ENCODE results near the gene HTR4. TPM values are rescaled to one million over a fixed set of nuclear protein-coding genes. Genes with fewer than 3 reads are reported as not detected.

HTR4 gene
- polyA plus RNA-seq, 1 experiment, result not detected

DNA sequence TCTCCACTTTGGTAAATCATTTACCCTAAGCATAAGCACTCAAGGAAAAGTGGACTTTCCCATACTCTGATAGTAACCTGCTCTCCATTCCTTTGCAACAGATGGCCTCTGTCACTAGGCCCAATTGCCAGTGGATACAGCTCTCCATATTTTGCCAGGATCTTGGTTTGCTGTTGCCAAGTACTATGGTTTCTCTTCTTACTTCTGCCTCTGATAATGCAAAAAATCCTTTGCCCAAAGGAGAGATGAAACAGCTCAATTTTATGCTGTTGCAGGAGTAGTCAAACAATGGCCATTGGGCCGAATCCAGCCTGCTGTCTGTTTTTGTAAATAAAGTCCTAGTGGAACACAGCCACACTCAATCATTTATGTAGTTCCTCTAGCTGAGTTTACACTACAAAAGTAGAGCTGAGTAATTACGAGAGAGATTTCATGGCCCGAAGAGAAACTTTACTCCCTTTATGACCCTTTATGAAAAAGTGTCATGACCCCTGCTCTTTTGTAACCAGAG is 92.5 kb downstream of the HTR4 start:
- no peak for DNase-seq (ENCODE audit: low read depth, low spot score)
- no peaks in the 10 kb centered on the region for H3K27me3 ChIP-seq (ENCODE audit: control insufficient read depth, insufficient read depth, low read length)
- no peak overlapping the region for H3K4me3 ChIP-seq (ENCODE audit: low read depth, low read length)
- TF ChIP-seq, protein P1, sequence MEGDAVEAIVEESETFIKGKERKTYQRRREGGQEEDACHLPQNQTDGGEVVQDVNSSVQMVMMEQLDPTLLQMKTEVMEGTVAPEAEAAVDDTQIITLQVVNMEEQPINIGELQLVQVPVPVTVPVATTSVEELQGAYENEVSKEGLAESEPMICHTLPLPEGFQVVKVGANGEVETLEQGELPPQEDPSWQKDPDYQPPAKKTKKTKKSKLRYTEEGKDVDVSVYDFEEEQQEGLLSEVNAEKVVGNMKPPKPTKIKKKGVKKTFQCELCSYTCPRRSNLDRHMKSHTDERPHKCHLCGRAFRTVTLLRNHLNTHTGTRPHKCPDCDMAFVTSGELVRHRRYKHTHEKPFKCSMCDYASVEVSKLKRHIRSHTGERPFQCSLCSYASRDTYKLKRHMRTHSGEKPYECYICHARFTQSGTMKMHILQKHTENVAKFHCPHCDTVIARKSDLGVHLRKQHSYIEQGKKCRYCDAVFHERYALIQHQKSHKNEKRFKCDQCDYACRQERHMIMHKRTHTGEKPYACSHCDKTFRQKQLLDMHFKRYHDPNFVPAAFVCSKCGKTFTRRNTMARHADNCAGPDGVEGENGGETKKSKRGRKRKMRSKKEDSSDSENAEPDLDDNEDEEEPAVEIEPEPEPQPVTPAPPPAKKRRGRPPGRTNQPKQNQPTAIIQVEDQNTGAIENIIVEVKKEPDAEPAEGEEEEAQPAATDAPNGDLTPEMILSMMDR (IDR thresholded peaks at IDR 0.05; ENCODE audit: low read depth, low read length), result no peak
- H3K9me3 ChIP-seq (ENCODE audit: control insufficient read depth, insufficient read depth, low read length), result no peaks in the 10 kb centered on the region
- no peak overlapping the region for H3K27ac ChIP-seq (ENCODE audit: low read depth, low read length)
- CTCF ChIA-PET, result no interaction called here
- POLR2A ChIA-PET, result no interaction called here

GRCh38 chr5:148559461-148559860 is 94.9 kb downstream of the HTR4 start:
- H3K27ac ChIP-seq (ENCODE audit: low read depth, low read length), result no peak overlapping the region
- no peak overlapping the region for H3K4me3 ChIP-seq (ENCODE audit: low read depth, low read length)
- no peaks in the 10 kb centered on the region for H3K27me3 ChIP-seq (ENCODE audit: control insufficient read depth, insufficient read depth, low read length)
- TF ChIP-seq, protein P1 (IDR thresholded peaks at IDR 0.05; ENCODE audit: low read depth, low read length), result no peak
- DNase-seq (ENCODE audit: low read depth, low spot score), result no peak
- CTCF ChIA-PET, result no interaction called here
- POLR2A ChIA-PET, result no interaction called here
- no peaks in the 10 kb centered on the region for H3K9me3 ChIP-seq (ENCODE audit: control insufficient read depth, insufficient read depth, low read length)

DNA sequence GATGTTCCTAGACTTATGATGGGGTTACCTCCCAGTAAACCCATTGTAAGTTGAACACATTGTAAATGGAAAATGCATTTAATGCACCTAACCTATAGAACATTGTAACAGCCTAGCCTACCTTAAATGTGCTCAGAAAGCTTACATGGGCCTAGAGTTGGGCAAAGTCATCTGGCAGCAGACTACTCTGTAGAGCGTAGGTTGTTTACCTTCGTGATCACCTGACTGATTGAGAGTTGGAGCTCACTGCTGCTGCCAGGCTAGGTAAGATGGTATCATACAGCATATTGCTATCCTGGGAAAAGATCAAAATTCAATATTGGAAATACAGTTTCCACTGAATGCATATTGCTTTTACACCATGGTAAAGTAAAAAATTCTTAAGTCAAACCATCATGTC is 95.4 kb downstream of the HTR4 start:
- TF ChIP-seq, protein P1 (IDR thresholded peaks at IDR 0.05; ENCODE audit: low read depth, low read length), result no peak
- Histone ChIP-seq H3K9me3 (ENCODE audit: control insufficient read depth, insufficient read depth, low read length) (no peaks in the 10 kb centered on the region), H3K4me3 (ENCODE audit: low read depth, low read length) (no peak overlapping the region), H3K27ac (ENCODE audit: low read depth, low read length) (no peak overlapping the region), H3K27me3 (ENCODE audit: control insufficient read depth, insufficient read depth, low read length) (no peaks in the 10 kb centered on the region)
- no peak for DNase-seq (ENCODE audit: low read depth, low spot score)
- POLR2A ChIA-PET, result no interaction called here
- CTCF ChIA-PET, result no interaction called here

- POLR2A ChIA-PET, result no interaction called here
- no peaks in the 10 kb centered on the region for H3K9me3 ChIP-seq (ENCODE audit: control insufficient read depth, insufficient read depth, low read length)
- no peak overlapping the region for H3K27ac ChIP-seq (ENCODE audit: low read depth, low read length)
- no peak overlapping the region for H3K4me3 ChIP-seq (ENCODE audit: low read depth, low read length)
- TF ChIP-seq, protein P1 (IDR thresholded peaks at IDR 0.05; ENCODE audit: low read depth, low read length), result no peak
- no peaks in the 10 kb centered on the region for H3K27me3 ChIP-seq (ENCODE audit: control insufficient read depth, insufficient read depth, low read length)
- CTCF ChIA-PET, result no interaction called here
- DNase-seq (ENCODE audit: low read depth, low spot score), result no peak
Measured at GRCh38 chr5:148556835-148557234, 97.5 kb downstream of the HTR4 start.

GRCh38 chr5:148554621-148555020 is 99.7 kb downstream of the HTR4 start:
- POLR2A ChIA-PET, result no interaction called here
- H3K27ac ChIP-seq (ENCODE audit: low read depth, low read length), result no peak overlapping the region
- H3K4me3 ChIP-seq (ENCODE audit: low read depth, low read length), result no peak overlapping the region
- DNase-seq (ENCODE audit: low read depth, low spot score), result no peak
- TF ChIP-seq, protein P1 (IDR thresholded peaks at IDR 0.05; ENCODE audit: low read depth, low read length), result no peak
- H3K9me3 ChIP-seq (ENCODE audit: control insufficient read depth, insufficient read depth, low read length), result no peaks in the 10 kb centered on the region
- H3K27me3 ChIP-seq (ENCODE audit: control insufficient read depth, insufficient read depth, low read length), result no peaks in the 10 kb centered on the region
- CTCF ChIA-PET, result interaction anchor here (1.0 kb wide), 1 partner anchor 176 kb away, joined by 4 read pairs; no protein-coding TSS in a partner anchor
